Measurements from ENCODE around the gene SLC30A10. TPM values are rescaled to one million over a fixed set of nuclear protein-coding genes. Genes with fewer than 3 reads are reported as not detected.
"Not testable (repeated sequence)": the region's sequence is repeated elsewhere in the genome, so short reads cannot be mapped to it uniquely, and the experiment has no call there.

Gene SLC30A10
- total RNA-seq, 4 donors from 2014 or later, result not detected

- H3K4me1 ChIP-seq, result no peaks in the 10 kb centered on the region
- TF ChIP-seq CTCF (IDR thresholded peaks at IDR 0.05) (no peak), POLR2A (IDR thresholded peaks at IDR 0.05) (no peak)
- WGBS, 2 donors, result 54 to 55% methylated on average over 3 of the region's 3 CpGs
- no peak overlapping the region for H3K4me3 ChIP-seq
- intact Hi-C loops (cut with DNase I), result no loop called here
- H3K9me3 ChIP-seq, result peaks cover 0 to 5% (median 0%) of the 10 kb centered on the region in 3 donors
- DNase-seq, result no peak
- no peak overlapping the region for H3K27ac ChIP-seq
- no peaks in the 10 kb centered on the region for H3K36me3 ChIP-seq
- H3K27me3 ChIP-seq, result peaks cover 0 to 8% (median 0%) of the 10 kb centered on the region in 4 donors
These were observed 12.3 kb upstream of the SLC30A10 start for GRCh38 chr1:219940707-219941106.

GRCh38 chr1:219938706-219939105 is 10.3 kb upstream of the SLC30A10 start:
- Histone ChIP-seq H3K27ac (no peak overlapping the region), H3K27me3 (peaks cover 0 to 13% (median 0%) of the 10 kb centered on the region in 4 donors), H3K4me1 (no peaks in the 10 kb centered on the region), H3K9me3 (peaks cover 0 to 4% (median 0%) of the 10 kb centered on the region in 3 donors), H3K4me3 (no peak overlapping the region), H3K36me3 (no peaks in the 10 kb centered on the region)
- no peak for DNase-seq
- TF ChIP-seq POLR2A (IDR thresholded peaks at IDR 0.05) (no peak), CTCF (IDR thresholded peaks at IDR 0.05) (no peak)
- intact Hi-C loops (cut with DNase I), result no loop called here
- 20 to 50% methylated on average over 2 of the region's 2 CpGs for WGBS, 2 donors

GRCh38 chr1:219933763-219934162 is 5.4 kb upstream of the SLC30A10 start:
- WGBS, 2 donors, result 69 to 75% methylated on average over 11 of the region's 11 CpGs
- H3K27ac ChIP-seq; H3K9me3 ChIP-seq; DNase-seq; H3K36me3 ChIP-seq; intact Hi-C loops (cut with DNase I); H3K4me1 ChIP-seq; H3K4me3 ChIP-seq: not testable (repeated sequence)
- peaks cover 0 to 22% (median 0%) of the 10 kb centered on the region in 4 donors for H3K27me3 ChIP-seq

- Histone ChIP-seq H3K27me3 (peaks cover 0 to 48% (median 0%) of the 10 kb centered on the region in 4 donors), H3K27ac (no peak overlapping the region), H3K9me3 (no peaks in the 10 kb centered on the region), H3K4me1 (peaks cover 6 to 14% (median 10%) of the 10 kb centered on the region in 3 donors), H3K4me3 (no peak overlapping the region), H3K36me3 (no peaks in the 10 kb centered on the region)
- TF ChIP-seq POLR2A (IDR thresholded peaks at IDR 0.05) (no peak), CTCF (IDR thresholded peaks at IDR 0.05) (no peak)
- DNase-seq, result no peak
- intact Hi-C loops (cut with DNase I), result no loop called here
These were observed 2.7 kb upstream of the SLC30A10 start for GRCh38 chr1:219931033-219931432.

- Histone ChIP-seq H3K9me3 (no peaks in the 10 kb centered on the region), H3K27me3 (peaks cover 0 to 58% (median 0%) of the 10 kb centered on the region in 4 donors), H3K4me1 (peaks cover 6 to 14% (median 10%) of the 10 kb centered on the region in 3 donors), H3K27ac (no peak overlapping the region), H3K36me3 (no peaks in the 10 kb centered on the region), H3K4me3 (peak overlapping the region in 3 of 4 donors; percentile 25 to 66 (median 43))
- TF ChIP-seq CTCF (IDR thresholded peaks at IDR 0.05), result no peak
- no peak for TF ChIP-seq POLR2A (IDR thresholded peaks at IDR 0.05)
- no peak for DNase-seq
- intact Hi-C loops (cut with DNase I), result no loop called here
- WGBS, 2 donors, result 45 to 47% methylated on average over 9 to 13 of the region's 13 CpGs
These were observed 398 bp upstream of the SLC30A10 start for GRCh38 chr1:219928791-219929118.

Data from esophagus squamous epithelium (tissue), 5 donors.